HCT116 (cell line): ENCODE results near the gene PEDS1. TPM values are rescaled to one million over a fixed set of nuclear protein-coding genes. Genes with fewer than 3 reads are reported as not detected.

ENCODE experiments used
- ATAC-seq: fragments of 200-7000 bp; cut with Tn5 transposase; 2 replicates; pipeline ENCODE4 v1.9.1; 2020; ENCODE audit warnings: mild to moderate bottlenecking, moderate library complexity
- BruUV-seq: library from RNA; stranded (reverse); fragments of 400-500 nt; replicated peaks from 2 replicates; lab custom pipeline; 2021; lab: Mats Ljungman, UMichigan
- CTCF ChIA-PET: fragments of 300-600 bp; sonication (Branson Sonifier 250); formaldehyde crosslinking; loops from one replicate; lab custom pipeline; 2021; ENCODE audit warnings: antibody characterized with exemption; lab: Charles Lee
- POLR2A ChIA-PET: fragments of 300-600, 350-600 bp; sonication (Branson Sonifier 250); formaldehyde crosslinking; loops from one replicate; lab custom pipeline; 2021; ENCODE audit warnings: antibody characterized with exemption; lab: Charles Lee
- RAD21 ChIA-PET, 2 experiments: fragments of 300-600 bp; sonication (Branson Sonifier 250); formaldehyde crosslinking; loops; one replicate each; lab custom pipeline; 2023; ENCODE audit warnings: low total read pairs in 2 of 2; ENCODE audit not compliant: uncharacterized antibody in 2 of 2, unreplicated experiment in 2 of 2, low non-redundant PET in 1 of 2; lab: Charles Lee
- DNase-seq: peaks from one replicate; pipeline ENCODE4 v3.0.0-alpha.2; 2010; ENCODE audit warnings: low read depth, low spot score
- H2AFZ ChIP-seq: fragments of 200-600 bp; shearing (Covaris generic), sonication (generic); 2 replicates; pipeline ENCODE4 v1.6.1; 2017; ENCODE audit warnings: low read depth, mixed run types, mixed read lengths, antibody characterized with exemption, low read length; ENCODE audit not compliant: poor library complexity, severe bottlenecking
- H3K27ac ChIP-seq: 2 replicates; pipeline ENCODE4 v1.5.1; 2012; ENCODE audit warnings: low read depth, low read length
- H3K27me3 ChIP-seq: fragments of 200-600 bp; sonication (generic); 2 replicates; pipeline ENCODE4 v1.6.1; 2016; ENCODE audit warnings: mixed run types, low read length, mixed read lengths; ENCODE audit not compliant: insufficient read depth
- H3K36me3 ChIP-seq, 2 experiments: fragments of 200-500 bp in 1 of 2; fragments of 200-600 bp in 1 of 2; sonication (Bioruptor generic) in 1 of 2; sonication (generic) in 1 of 2; 2 replicates each; pipeline versions ENCODE4 v1.5.1 to v1.6.1; 2014 to 2016; ENCODE audit warnings: low read length in 2 of 2, inconsistent platforms in 1 of 2, mixed read lengths in 1 of 2, mixed run types in 1 of 2; ENCODE audit not compliant: insufficient read depth in 2 of 2, control insufficient read depth in 1 of 2
- H3K4me1 ChIP-seq, 2 experiments: fragments of 200-600 bp in 1 of 2; sonication (generic) in 1 of 2; 2 replicates each; pipeline versions ENCODE4 v1.5.1 to v1.6.1; 2012 to 2017; ENCODE audit warnings: low read length in 2 of 2, inconsistent platforms in 1 of 2, mild to moderate bottlenecking in 1 of 2, mixed read lengths in 1 of 2, mixed run types in 1 of 2, moderate library complexity in 1 of 2; ENCODE audit not compliant: insufficient read depth in 2 of 2, control insufficient read depth in 1 of 2
- H3K4me2 ChIP-seq: fragments of 200-600 bp; sonication (generic); 2 replicates; pipeline ENCODE4 v1.6.1; 2017; ENCODE audit warnings: mixed run types, low read length, mixed read lengths
- H3K4me3 ChIP-seq, 2 experiments: fragments of 200-600 bp in 1 of 2; sonication (generic) in 1 of 2; replicated peaks in 1 of 2; 2 replicates each; pipeline ENCODE4 v1.5.1; 2011 to 2016; ENCODE audit warnings: low read length in 2 of 2, control low read depth in 1 of 2, low read depth in 1 of 2, mild to moderate bottlenecking in 1 of 2, mixed read lengths in 1 of 2, mixed run types in 1 of 2
- H3K79me2 ChIP-seq: fragments of 200-600 bp; sonication (generic); 2 replicates; pipeline ENCODE4 v1.6.1; 2017; ENCODE audit warnings: mild to moderate bottlenecking, mixed run types, low read length, moderate library complexity, mixed read lengths; ENCODE audit not compliant: insufficient read depth
- H3K9ac ChIP-seq: fragments of 200-600 bp; sonication (generic); 2 replicates; pipeline ENCODE4 v1.6.1; 2016; ENCODE audit warnings: low read length, mixed read lengths
- H3K9me2 ChIP-seq: fragments of 200-600 bp; sonication (generic), shearing (Covaris generic); 2 replicates; pipeline ENCODE4 v1.6.1; 2017; ENCODE audit warnings: mixed run types, mild to moderate bottlenecking, moderate library complexity; ENCODE audit not compliant: insufficient read depth
- H3K9me3 ChIP-seq, 2 experiments: fragments of 200-500 bp in 1 of 2; fragments of 200-600 bp in 1 of 2; sonication (Bioruptor generic) in 1 of 2; sonication (generic) in 1 of 2; 2 replicates each; pipeline ENCODE4 v1.6.1; 2014 to 2017; ENCODE audit warnings: low read length in 2 of 2, mixed read lengths in 2 of 2, inconsistent platforms in 1 of 2, low read depth in 1 of 2, mild to moderate bottlenecking in 1 of 2, mixed run types in 1 of 2, moderate library complexity in 1 of 2; ENCODE audit not compliant: control insufficient read depth in 1 of 2, insufficient read depth in 1 of 2
- H4K20me1 ChIP-seq: fragments of 200-600 bp; sonication (generic), shearing (Covaris generic); 2 replicates; pipeline ENCODE4 v1.6.1; 2017; ENCODE audit warnings: mixed run types, mild to moderate bottlenecking, moderate library complexity; ENCODE audit not compliant: insufficient read depth
- CBX3 ChIP-seq: IDR thresholded peaks from 2 replicates; pipeline ENCODE4 v1.6.1; 2012; ENCODE audit warnings: low read depth
- CEBPB ChIP-seq: IDR thresholded peaks from 2 replicates; pipeline ENCODE4 v1.6.1; 2012; ENCODE audit warnings: low read depth
- CTCF ChIP-seq, 3 experiments: fragments of 200-600 bp in 1 of 3; sonication (generic) in 1 of 3; IDR thresholded peaks in 2 of 3; conservative IDR thresholded peaks in 1 of 3; 2 replicates each; pipeline ENCODE4 v1.5.1; 2012 to 2017; ENCODE audit warnings: low read depth in 2 of 3, low read length in 2 of 3, antibody characterized with exemption in 1 of 3, borderline replicate concordance in 1 of 3, control low read depth in 1 of 3, mild to moderate bottlenecking in 1 of 3, mixed read lengths in 1 of 3, mixed run types in 1 of 3, moderate library complexity in 1 of 3; ENCODE audit not compliant: insufficient read depth in 1 of 3
- EGR1 ChIP-seq: IDR thresholded peaks from 2 replicates; pipeline ENCODE4 v1.6.1; 2012; ENCODE audit warnings: low read depth
- ELF1 ChIP-seq: IDR thresholded peaks from 2 replicates; pipeline ENCODE4 v1.6.1; 2012; ENCODE audit warnings: low read depth, borderline replicate concordance
- FOSL1 ChIP-seq: IDR thresholded peaks from 2 replicates; pipeline ENCODE4 v1.6.1; 2012; ENCODE audit warnings: low read depth
- JUND ChIP-seq: IDR thresholded peaks from 2 replicates; pipeline ENCODE4 v1.6.1; 2012
- MAX ChIP-seq: IDR thresholded peaks from 2 replicates; pipeline ENCODE4 v1.6.1; 2012
- POLR2AphosphoS5 ChIP-seq: IDR thresholded peaks from 2 replicates; pipeline ENCODE4 v1.6.1; 2011; ENCODE audit warnings: mild to moderate bottlenecking, low read depth, low read length, moderate library complexity
- SIN3A ChIP-seq: IDR thresholded peaks from 2 replicates; pipeline ENCODE4 v1.6.1; 2012; ENCODE audit warnings: low read depth
- SP1 ChIP-seq: IDR thresholded peaks from 2 replicates; pipeline ENCODE4 v1.6.1; 2012; ENCODE audit warnings: low read depth
- SRF ChIP-seq: IDR thresholded peaks from 2 replicates; pipeline ENCODE4 v1.6.1; 2012; ENCODE audit warnings: low read depth
- YY1 ChIP-seq: IDR thresholded peaks from 2 replicates; pipeline ENCODE4 v1.6.1; 2011; ENCODE audit warnings: low read length, low read depth, moderate library complexity, mild to moderate bottlenecking; ENCODE audit not compliant: insufficient replicate concordance; ENCODE audit errors: extremely low read depth
- ZFX ChIP-seq: fragments of 450-650 bp; IDR thresholded peaks from 2 replicates; pipeline ENCODE4 v1.6.1; 2017
- ZNF274 ChIP-seq: fragments of 200-500 bp; sonication (Bioruptor generic); IDR thresholded peaks from 2 replicates; pipeline ENCODE4 v1.6.1; 2014; ENCODE audit warnings: mild to moderate bottlenecking, low read depth, low read length, inconsistent platforms
- intact Hi-C: fragments of 100-400 bp; cut with micrococcal nuclease; formaldehyde crosslinking; loops from 2 replicates; pipeline ENCODE4 v1.10.0; 2022
- total RNA-seq: library from RNA; stranded (reverse); gene quantifications from one replicate; pipeline ENCODE4 v1.2.1, GENCODE V29; 2021; ENCODE audit not compliant: unreplicated experiment

Gene PEDS1
- total RNA-seq, 1 experiment from 2014 or later = 31.9 TPM

- ChIA-PET CTCF (interaction anchor here (1.3 to 6.8 kb wide), 4 partner anchors 10 to 279 kb away, joined by 3 to 61 read pairs (median 4); no protein-coding TSS in a partner anchor), RAD21 (interaction anchor here in 1 of 2 experiments (0.8 kb wide), 1 partner anchor 275 kb away, joined by 3 read pairs; no protein-coding TSS in a partner anchor), POLR2A (interaction anchor here (1.3 kb wide), 1 partner anchor 301 kb away, joined by 3 read pairs; no protein-coding TSS in a partner anchor)
- Histone ChIP-seq H4K20me1 (peaks cover 7% of the 10 kb centered on the region; the same call in 1 of the 2 replicates), H3K27ac (peak overlapping the region; percentile 12; the same call in 1 of the 2 replicates), H3K79me2 (peaks cover 26% of the 10 kb centered on the region), H3K4me2 (peak overlapping the region; percentile 96; the same call in 1 of the 2 replicates), H3K9me3 (no peaks in the 10 kb centered on the region), H2AFZ (no peak overlapping the region), H3K9me2 (no peaks in the 10 kb centered on the region), H3K27me3 (no peaks in the 10 kb centered on the region), H3K36me3 (peaks cover 0 to 4% of the 10 kb centered on the region in 2 experiments; a peak in 1 of 4 replicates), H3K9ac (no peak overlapping the region), H3K4me3 (no peak overlapping the region), H3K4me1 (peaks cover 38 to 57% of the 10 kb centered on the region in 2 experiments)
- intact Hi-C loops = loop anchor here (5.0 kb wide), 2 partner anchors 153 to 543 kb away; partner anchors contain the start of gene PARD6B
- TF ChIP-seq YY1 (no peak), POLR2AphosphoS5 (no peak), SRF (no peak), ELF1 (no peak), ZFX (no peak), CBX3 (no peak), EGR1 (no peak), SIN3A (no peak), CTCF (IDR thresholded peaks at IDR 0.05 in 2 of 3, conservative IDR thresholded peaks at IDR 0.05 in 1 of 3; ENCODE audit: borderline replicate concordance in 1 of 3, insufficient read depth in 1 of 3, low read depth in 2 of 3, low read length in 2 of 3) (no peak), SP1 (no peak), ZNF274 (no peak), FOSL1 (no peak), MAX (no peak), CEBPB (no peak), JUND (no peak)
- no peak for ATAC-seq
- BruUV-seq = no TSS peak
- no peak for DNase-seq
Measured at GRCh38 chr20:50188879-50189680, 35.6 kb upstream of the PEDS1 start.
